WTC11 (cell line): ENCODE measurements around the gene NSD1.

Source experiments
- ATF3 ChIP-seq: sonication (generic); formaldehyde crosslinking; conservative IDR thresholded peaks from 2 replicates; pipeline ENCODE4 v1.8.1; 2022; ENCODE audit warnings: mild to moderate bottlenecking, missing genetic modification reagents
- CREB1 ChIP-seq: sonication (generic); formaldehyde crosslinking; IDR thresholded peaks from 2 replicates; pipeline ENCODE4 v1.8.0; 2023; ENCODE audit warnings: mild to moderate bottlenecking, missing genetic modification reagents
- CTCF ChIP-seq: fragments of 200-600 bp; IDR thresholded peaks from 2 replicates; pipeline ENCODE4 v1.8.0; 2022; ENCODE audit warnings: antibody characterized with exemption
- FOXJ3 ChIP-seq: sonication (generic); formaldehyde crosslinking; IDR thresholded peaks from 2 replicates; pipeline ENCODE4 v1.9.0; 2021; ENCODE audit warnings: missing genetic modification reagents, mild to moderate bottlenecking, borderline replicate concordance
- HMGXB4 ChIP-seq: sonication (generic); formaldehyde crosslinking; IDR thresholded peaks from 2 replicates; pipeline ENCODE4 v1.8.1; 2023; ENCODE audit warnings: mild to moderate bottlenecking, moderate library complexity, missing genetic modification reagents
- JUN ChIP-seq: sonication (generic); formaldehyde crosslinking; IDR thresholded peaks from 2 replicates; pipeline ENCODE4 v1.8.0; 2023; ENCODE audit warnings: mild to moderate bottlenecking, missing genetic modification reagents
- MAX ChIP-seq: sonication (generic); formaldehyde crosslinking; IDR thresholded peaks from 2 replicates; pipeline ENCODE4 v1.8.0; 2022; ENCODE audit warnings: mild to moderate bottlenecking, missing genetic modification reagents
- MYBL2 ChIP-seq: sonication (generic); formaldehyde crosslinking; IDR thresholded peaks from 2 replicates; pipeline ENCODE4 v1.8.1; 2023; ENCODE audit warnings: mild to moderate bottlenecking, moderate library complexity, missing genetic modification reagents
- NFYB ChIP-seq: sonication (generic); formaldehyde crosslinking; conservative IDR thresholded peaks from 2 replicates; pipeline ENCODE4 v1.8.0; 2022; ENCODE audit warnings: low read depth, missing genetic modification reagents
- TEAD4 ChIP-seq: sonication (generic); formaldehyde crosslinking; IDR thresholded peaks from 2 replicates; pipeline ENCODE4 v1.8.0; 2022; ENCODE audit warnings: mild to moderate bottlenecking, missing genetic modification reagents
- USF2 ChIP-seq: sonication (generic); formaldehyde crosslinking; IDR thresholded peaks from 2 replicates; pipeline ENCODE4 v1.8.1; 2023; ENCODE audit warnings: mild to moderate bottlenecking, missing genetic modification reagents, moderate library complexity
- ZNF121 ChIP-seq: sonication (generic); formaldehyde crosslinking; IDR thresholded peaks from 2 replicates; pipeline ENCODE4 v1.8.0; 2023; ENCODE audit warnings: missing genetic modification reagents
- ZNF416 ChIP-seq: fragments of 250-450 bp; sonication (Bioruptor Pico); IDR thresholded peaks from 2 replicates; pipeline ENCODE4 v1.9.0; 2021; ENCODE audit warnings: mild to moderate bottlenecking, inconsistent platforms

GRCh38 chr5:177116631-177117373 lies 16.8 kb upstream of the NSD1 start:
- TF ChIP-seq CTCF (no peak), ATF3 (CRISPR knock-in tag) (peak; percentile 80; the same call in 1 of the 2 replicates), NFYB (CRISPR knock-in tag) (peak; percentile 99), FOXJ3 (CRISPR knock-in tag) (no peak), MYBL2 (CRISPR knock-in tag) (peak; percentile 90), HMGXB4 (CRISPR knock-in tag) (peak; percentile 87; the same call in 1 of the 2 replicates), ZNF416 (no peak), USF2 (peak; percentile 98), CREB1 (peak; percentile 85), JUN (CRISPR knock-in tag) (peak; percentile 97), ZNF121 (CRISPR knock-in tag) (peak; percentile 77), TEAD4 (peak; percentile 97), MAX (CRISPR knock-in tag) (peak; percentile 100)
